Measurements from ENCODE around the gene MYL6.
A peak's percentile ranks its signal among the peaks of the same experiment; 100 is the strongest.
"Not testable (repeated sequence)": the region's sequence is repeated elsewhere in the genome, so short reads cannot be mapped to it uniquely, and the experiment has no call there.

The MYL6 gene

DNA sequence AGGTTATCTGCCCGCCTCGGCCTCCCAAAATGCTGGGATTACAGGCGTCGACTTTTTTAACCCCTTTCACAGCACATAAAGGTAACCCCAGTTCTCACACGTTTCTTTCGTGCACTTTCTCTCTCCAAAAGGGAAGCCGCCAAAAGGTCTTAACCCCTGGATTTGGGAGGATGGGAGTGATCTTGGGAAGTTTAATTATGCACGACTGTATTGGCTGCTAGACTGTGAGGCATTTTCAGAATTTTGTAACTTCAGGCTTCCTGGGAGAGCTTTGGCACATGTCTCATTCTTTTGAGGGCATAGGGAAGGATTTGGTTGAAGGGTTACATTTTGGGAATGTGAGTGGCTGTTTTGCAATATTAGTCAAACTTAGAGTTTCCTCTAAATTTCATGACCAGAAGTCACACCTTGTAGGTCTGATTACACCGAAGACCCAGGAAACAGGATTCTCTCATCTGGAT, 32.6 kb downstream of the MYL6 start:
- peak in 1 of 3 experiments; percentile 61 for DNase-seq

DNA sequence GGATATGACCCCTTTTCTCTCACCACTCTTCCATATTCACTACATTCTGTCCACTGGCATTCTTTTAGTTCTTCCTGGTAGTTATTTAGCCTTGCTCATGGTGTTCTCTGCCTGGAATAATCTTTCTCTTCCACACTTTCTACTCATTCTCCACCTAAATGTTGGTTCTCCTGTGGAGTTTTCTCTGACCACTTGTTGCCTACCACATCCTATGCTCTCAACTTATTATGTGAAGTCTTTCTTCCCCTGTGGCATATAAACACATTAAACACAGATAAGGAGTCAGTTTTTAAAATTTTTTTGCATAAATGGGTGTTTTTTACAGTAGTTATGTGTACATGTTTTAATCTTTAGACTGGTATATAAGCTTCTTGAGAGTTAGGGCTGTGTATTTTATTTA, 34.4 kb downstream of the MYL6 start:
- no peak for DNase-seq

DNA sequence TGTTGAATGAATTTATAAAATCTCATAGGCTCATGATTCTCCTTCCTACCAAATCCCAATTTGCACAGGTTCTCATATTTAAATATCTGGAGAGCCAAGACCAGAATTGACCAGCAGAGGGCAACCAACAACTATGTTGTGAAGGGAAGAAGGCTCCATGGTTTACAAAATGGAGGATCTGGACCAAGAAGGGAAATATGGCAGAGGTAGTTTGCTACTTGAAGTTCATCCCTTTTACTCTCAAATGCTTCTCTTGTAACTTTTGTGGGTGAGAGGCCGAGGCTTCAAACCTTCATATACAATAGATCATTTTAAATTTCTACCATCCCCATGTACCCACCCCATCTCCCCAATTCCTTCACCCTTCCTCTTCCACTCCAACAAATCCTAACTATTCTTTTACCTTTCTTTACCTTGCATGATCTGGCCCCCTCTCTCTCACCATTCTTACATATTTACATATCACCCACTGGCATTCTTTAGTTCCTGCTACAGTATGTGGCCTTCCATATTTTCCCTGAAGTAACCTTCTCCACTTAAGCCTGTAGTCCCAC, 34.9 kb downstream of the MYL6 start:
- peak; percentile 72 to 96 (median 95) for DNase-seq

DNA sequence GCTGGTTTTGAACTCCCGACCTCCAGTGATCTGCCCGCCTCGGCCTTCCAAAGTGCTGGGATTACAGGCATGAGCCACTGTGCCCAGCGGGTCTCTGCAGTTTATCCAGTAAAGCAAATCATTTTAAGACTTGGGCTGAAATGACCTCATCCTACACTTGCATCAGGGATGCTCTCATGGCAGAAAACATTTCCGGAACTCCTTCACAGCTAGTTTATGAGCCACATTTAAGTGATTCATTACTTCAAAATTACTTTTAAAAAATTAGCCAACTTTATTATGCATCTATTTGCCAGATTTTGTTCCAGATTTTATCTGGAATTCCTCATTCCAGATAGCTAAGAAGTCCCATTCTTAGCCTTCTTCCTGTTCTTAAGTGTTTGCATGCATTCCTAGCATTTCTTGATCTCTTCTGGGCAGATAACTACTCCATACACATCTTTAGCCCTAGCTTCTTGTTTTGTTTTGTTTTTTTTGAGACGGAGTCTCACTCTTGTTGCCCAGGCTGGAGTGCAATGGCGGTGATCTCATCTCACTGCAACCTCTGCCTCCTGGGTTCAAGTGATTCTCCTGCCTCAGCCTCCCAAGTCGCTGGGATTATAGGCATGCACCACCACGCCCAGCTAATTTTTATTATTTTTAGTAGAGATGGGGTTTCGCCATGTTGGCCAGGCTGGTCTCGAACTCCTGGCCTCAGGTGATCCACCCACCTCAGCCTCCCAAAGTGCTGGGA, 38.8 kb downstream of the MYL6 start:
- not testable (repeated sequence) for DNase-seq

DNA sequence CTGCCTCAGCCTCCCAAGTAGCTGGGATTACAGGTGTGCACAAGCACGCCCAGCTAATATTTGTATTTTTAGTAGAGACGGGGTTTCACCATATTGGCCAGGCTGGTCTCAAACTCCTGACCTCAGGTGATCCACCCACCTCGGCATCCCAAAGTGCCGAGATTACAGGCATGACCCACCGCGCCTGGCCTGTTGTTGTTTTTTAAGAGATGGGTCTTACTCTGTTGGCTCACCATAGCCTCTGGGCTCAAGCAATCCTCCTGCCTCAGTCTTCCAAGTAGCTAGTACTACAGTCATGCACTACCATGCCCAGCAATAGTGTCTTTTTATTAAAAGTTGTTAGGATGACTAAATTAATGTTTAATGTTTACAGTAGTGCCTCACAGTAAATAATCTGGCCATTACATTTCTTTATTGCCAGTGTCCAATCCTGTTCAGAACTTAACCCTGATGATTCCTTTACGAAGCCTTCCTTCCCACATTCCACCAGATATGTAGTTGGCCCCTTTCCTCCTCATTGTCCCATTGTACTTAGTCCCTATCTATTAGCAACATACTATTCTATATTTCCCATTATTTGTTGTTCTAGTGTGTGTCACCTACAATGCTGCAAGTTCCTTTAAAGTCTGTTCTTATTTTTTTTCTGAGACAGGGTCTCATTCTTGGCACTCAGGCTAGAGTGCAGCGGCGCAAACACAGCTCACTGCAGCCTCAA, 39.9 kb downstream of the MYL6 start:
- DNase-seq = no peak

DNA sequence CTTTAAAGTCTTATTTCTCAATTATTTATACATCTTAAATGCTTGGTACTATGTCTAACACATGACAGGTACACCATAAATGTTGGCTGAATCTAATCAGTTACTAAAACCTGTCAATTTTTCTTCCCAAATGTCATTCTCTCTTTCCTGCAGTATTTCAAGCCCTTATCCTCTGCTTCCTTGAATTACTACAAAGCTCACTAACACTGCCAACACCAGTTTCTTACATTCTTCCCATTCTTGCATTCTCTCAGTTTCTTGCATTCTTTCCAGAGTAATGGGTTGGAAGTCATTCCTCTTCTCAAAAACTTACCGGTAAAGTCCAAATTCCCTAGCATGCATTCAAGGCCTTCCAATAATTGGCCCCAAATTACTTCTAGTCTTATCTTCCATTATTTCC, 40.7 kb downstream of the MYL6 start:
- no peak for DNase-seq

DNA sequence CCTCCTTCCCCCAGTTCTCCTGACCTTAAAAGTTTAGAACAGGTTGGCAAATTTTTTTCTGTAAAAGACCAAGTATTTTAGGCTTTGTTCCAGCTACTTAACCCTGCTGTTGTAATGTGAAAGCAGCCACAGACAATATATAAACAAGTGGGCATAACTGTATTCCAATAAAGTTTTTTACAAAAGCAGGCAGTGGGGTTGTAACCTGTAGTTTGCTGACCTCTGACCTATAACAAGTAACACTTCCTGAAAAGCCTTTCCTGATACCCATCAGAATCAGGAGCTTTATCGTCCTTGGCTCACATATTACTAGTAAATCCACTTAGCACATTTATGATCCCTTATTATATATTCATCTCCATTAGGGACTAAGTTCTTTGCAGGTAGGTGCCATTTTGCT, 44.2 kb downstream of the MYL6 start:
- DNase-seq = no peak

DNA sequence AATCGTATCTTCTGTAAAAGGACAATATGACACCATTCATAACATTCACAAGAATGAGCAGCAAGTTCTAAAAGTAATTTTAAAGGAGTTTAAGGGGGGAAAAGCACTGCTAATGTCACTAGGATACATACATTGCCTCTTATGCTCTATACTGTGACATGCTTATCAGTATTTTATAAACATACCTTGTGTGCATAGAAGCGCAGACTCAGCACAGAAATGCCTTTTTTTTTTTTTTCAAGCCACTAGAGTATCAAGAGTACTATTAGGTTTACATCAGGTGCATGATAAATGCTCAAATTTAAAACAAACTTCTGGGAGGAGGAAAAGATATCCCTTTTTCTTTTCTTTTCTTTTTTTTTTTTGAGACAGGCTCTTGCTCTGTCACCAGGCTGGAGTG, 44.7 kb downstream of the MYL6 start:
- no peak for DNase-seq

DNA sequence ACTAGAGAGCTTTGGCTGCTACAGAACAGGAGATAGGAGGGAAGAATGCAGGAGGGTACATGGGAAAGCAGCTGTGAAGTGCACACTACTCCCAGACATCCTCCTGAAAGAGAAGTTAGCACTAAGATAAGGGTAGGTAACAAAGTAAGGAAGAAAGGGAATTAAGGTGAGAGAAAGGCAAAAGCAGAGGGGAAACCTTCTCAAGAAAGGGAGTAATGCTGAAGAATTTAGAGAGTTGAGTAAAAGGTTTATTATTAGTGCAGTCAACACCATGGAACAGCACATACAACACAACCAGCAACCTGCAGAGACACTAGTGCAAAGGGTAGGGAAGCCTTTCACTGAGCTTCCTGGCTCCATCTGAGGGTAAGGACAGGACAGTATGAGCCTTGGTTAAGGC, 46.1 kb downstream of the MYL6 start:
- DNase-seq = no peak

DNA sequence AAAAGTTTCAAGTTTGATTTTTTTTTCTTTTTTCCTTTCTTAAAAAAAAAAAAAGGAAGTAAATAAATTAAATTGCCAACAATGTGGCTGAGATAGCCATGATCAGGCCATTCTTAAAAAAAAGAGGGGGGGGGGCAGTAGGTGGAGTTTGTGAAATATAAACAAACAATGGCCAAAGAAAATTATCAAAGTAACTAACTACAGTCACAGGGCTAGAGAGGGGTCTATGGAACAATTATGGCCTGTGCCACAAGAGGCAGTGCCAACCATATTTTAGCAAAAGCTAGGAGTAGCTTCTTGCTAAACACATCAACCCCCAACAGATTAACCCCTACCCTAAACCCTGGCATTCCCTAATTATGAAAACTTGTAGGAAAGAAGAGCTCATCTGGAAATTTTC, 47.3 kb downstream of the MYL6 start:
- no peak for DNase-seq

DNA sequence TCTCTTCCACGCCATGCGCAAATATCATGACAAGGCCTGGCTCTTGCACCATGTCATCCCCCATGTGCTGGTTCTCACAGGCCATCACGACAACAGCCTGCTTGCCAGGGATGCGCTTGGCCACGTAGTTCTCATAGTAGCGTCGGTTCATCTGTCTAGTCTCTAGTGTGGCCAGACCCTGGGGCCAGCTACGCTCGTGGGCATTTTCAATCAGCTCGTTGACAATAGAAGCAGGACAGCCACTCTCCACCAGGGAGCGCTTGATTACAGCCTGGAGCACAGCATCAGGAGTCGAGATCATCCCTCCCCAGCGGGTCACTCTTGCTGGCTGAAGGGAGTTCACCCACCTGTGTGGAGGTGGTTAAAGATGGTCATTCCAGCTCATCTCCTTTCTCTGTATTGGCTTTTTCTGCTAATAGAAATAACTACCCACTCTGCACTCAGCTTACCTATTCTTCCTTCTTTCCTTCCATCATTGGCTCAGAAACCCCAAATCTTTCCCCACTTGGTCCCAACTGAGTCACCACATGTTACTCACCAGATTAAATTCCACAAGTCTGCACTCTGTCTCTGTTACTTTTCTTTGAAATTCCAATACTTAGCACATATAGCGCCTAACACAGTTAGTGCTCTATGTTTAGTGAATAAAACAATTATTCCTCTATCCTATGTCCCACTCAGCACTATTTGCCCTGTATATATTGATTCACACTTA, 48.5 kb downstream of the MYL6 start:
- DNase-seq = peak in 2 of 3 experiments; percentile 13 to 56

DNA sequence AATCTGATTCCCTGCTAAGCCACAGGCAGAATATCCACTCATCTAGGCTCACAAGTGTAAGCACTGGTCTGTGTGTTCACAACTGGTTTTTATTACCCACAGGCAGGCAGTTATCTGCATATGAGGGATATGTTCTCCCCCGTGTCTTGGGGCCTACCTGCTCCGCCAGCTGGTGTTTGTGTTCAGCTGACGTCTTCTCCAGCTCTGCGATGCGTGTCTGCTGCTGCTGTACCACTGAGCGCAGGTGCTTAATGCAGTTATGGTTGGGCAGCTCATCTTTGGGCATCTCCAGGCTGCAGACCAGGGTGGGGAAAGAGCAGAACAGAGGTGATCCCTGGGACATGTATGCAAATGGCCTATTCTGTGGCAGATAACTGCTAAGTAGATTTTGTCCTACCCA, 49.8 kb downstream of the MYL6 start:
- DNase-seq = no peak
